Epithelial cell of prostate (primary cell): ENCODE results near the gene CDK5RAP2.
"Not testable (repeated sequence)": the region's sequence is repeated elsewhere in the genome, so short reads cannot be mapped to it uniquely, and the experiment has no call there.

ENCODE experiments used
- DNase-seq: peaks from one replicate; pipeline ENCODE4 v3.0.0-alpha.2; 2011; ENCODE audit warnings: low read depth, low spot score
- H3K27ac ChIP-seq: fragments of 450-650 bp; 2 replicates; pipeline ENCODE4 v1.5.1; 2017; ENCODE audit warnings: mild to moderate bottlenecking

CDK5RAP2 gene

DNA sequence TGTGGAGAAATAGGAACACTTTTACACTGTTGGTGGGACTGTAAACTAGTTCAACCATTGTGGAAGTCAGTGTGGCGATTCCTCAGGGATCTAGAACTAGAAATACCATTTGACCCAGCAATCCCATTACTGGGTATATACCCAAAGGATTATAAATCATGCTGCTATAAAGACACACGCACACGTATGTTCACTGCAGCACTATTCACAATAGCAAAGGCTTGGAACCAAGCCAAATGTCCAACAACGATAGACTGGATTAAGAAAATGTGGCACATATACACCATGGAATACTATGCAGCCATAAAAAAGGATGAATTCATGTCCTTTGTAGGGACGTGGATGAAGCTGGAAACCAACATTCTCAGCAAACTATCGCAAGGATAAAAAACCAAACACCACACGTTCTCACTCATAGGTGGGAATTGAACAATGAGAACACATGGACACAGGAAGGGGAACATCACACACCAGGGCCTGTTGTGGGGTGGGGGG lies 27.7 kb downstream of the CDK5RAP2 start:
- DNase-seq, H3K27ac ChIP-seq: not testable (repeated sequence)

DNA sequence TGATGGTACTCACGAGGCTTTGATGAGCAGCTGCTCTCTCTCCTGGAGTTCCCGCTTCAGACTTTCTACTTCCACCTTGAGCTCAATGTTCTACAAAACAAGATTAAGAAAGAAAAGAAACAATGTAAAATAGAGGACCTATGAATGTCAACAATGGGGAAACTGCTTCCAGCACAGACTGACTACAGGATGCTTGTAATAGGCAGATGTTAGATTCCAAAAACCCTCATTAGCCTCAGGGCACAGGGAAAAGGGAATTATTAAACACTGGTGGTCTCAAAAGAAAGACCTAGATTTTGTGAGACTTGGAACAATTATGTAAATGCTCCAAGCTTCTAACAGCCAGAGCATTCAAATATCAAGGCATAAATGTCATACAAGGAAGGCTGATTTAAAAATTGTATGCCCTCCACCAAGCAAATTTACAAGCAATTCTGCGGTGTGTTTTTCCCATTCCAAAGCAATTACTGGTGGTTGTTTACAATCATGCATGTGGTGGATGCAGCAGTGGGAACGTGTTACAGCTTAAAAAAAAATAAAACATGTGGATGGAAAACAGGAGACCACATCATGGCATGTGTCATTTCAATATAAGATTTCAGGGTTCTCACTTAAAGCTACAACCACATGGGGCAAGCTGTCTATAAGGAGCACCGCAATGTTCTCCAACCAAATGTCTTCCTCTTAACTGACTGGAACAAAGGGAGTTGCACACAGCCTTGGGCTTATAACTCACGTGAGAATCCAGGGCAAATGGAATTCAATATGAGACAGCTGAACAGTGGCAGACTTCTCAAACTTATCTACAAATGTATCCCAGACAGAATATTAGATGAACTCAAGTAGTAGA lies 34.0 kb downstream of the CDK5RAP2 start:
- H3K27ac ChIP-seq = no peak overlapping the region
- no peak for DNase-seq

DNA sequence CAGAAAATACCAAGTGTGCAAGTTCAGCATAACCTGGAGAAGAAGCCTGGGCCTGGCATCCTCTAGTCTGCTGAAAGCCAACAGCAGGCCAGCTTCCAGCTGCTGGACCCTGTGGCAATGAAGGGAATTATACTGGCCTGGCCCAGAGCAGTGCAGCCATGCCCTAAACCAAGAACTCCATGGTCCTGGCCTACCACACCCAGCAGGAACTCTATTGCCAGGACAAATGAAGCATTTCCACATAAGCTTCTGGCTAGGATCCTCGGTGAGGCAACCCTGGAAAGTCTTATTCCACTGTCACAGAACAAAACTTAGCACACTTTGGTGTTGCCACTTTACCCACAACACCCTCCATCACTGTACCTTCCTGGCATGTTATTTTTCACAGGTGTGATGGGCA lies 35.5 kb downstream of the CDK5RAP2 start:
- H3K27ac ChIP-seq = no peak overlapping the region
- no peak for DNase-seq

DNA sequence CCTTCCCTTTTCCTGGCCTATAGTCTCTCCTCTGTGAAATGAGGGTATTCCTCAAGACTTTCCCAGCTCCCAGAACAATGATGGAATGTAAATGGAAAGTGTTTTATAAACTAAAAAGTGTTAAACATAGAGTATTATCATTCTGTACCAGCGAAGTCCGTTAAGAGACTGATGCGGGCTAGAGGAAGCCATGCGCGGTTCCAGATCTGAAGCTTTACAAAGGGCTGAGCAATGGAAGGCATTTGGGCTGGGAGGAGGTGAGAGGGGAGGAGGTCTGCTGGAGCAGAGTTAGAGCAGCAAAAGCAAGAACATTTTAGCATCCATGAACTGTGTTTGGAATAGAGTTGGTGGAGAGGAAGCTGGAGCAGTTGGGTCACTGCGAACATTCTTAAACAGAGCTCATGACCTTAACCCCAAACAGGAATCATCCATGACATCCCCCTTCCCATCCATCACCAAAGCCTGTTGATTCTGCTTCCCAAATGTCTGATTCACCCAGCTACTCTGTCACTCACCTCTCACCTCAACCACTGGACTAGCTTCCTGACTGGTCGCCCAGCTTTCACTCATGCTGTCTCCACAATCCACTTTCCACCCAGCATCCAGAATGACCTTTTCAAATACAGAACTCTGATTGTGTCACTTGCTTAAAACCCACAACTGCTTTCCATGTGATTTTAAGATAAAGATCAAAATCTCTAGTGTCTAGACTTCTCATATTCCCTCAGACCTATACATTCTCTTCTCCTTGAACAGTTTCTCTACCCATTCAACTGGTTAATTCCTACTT lies 37.1 kb downstream of the CDK5RAP2 start:
- no peak overlapping the region for H3K27ac ChIP-seq
- DNase-seq = no peak

DNA sequence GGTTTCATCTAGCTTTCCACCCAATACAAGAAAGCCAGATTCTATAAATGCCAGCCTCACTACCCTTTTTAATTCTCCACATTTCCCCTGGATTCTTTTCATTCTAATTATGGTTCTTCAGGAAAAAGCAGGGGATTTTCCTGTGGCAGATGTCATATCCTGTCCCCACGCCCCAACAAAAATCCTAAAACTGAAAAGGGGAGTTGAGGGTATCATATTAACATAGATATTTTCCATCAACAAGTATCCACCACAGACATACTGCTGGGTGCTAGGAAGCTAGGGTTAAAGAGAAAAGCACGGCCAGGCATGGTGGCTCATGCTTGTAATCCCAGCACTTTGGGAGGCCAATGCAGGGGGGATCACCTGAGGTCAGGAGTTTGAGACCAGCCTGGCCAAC lies 38.0 kb downstream of the CDK5RAP2 start:
- no peak for DNase-seq
- no peak overlapping the region for H3K27ac ChIP-seq

- DNase-seq = no peak
- H3K27ac ChIP-seq = no peak overlapping the region
Measured at GRCh38 chr9:120539951-120540350, 40.0 kb downstream of the CDK5RAP2 start.

- no peak for DNase-seq
- no peak overlapping the region for H3K27ac ChIP-seq
Measured at GRCh38 chr9:120538339-120538738, 41.6 kb downstream of the CDK5RAP2 start.

- H3K27ac ChIP-seq = no peak overlapping the region
- no peak for DNase-seq
Measured at GRCh38 chr9:120536949-120537640, 42.9 kb downstream of the CDK5RAP2 start.

- no peak for DNase-seq
Measured at GRCh38 chr9:120536094-120536493, 43.9 kb downstream of the CDK5RAP2 start.

DNA sequence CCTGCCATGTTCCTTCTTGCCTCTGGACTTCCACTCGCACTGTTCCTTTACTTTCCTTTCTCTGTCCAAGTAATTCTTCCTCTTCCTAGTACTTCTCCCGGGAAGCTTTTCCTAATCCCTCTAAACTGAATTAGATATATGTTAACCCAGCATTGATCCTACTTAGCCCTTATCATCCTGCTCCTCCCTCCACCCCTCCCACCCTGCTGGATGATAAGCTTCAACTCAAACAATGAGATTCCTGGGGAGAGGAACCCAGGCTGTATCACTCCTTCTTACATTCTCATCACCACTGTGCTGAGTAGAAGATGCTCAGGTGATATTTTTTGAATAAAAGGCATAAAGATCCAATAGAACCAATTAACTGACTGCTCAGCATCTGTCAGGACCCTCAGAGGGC lies 45.7 kb downstream of the CDK5RAP2 start:
- DNase-seq = no peak
- H3K27ac ChIP-seq = peak overlapping the region; percentile 89

More at GRCh38 chr9:120536094-120536493, 43.9 kb downstream of the CDK5RAP2 start:
- H3K27ac ChIP-seq = no peak overlapping the region

- DNase-seq = no peak
- H3K27ac ChIP-seq = peak overlapping the region; percentile 89
Measured at GRCh38 chr9:120532891-120533290, 47.1 kb downstream of the CDK5RAP2 start.

DNA sequence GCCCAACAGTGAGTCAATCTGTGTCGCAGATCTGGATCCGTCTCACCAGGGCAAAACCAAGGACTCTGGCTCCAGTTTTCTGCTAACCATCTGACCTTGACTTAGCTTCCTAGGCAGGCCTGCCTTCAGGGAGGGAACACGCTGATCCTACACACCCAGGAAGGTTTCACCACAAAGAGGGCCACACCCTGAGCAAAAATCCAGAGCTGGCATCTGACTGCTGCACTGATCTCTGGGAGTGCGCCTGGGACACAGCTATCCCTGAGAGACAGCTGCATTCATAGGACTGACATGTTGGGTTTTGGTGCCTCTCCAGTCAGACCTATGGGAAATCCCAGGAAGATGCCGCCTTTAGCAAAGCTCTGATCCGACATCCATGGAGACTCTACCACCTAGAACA lies 47.5 kb downstream of the CDK5RAP2 start:
- peak overlapping the region; percentile 89 for H3K27ac ChIP-seq
- peak; percentile 48 for DNase-seq

GRCh38 chr9:120531683-120532300 lies 48.2 kb downstream of the CDK5RAP2 start:
- no peak for DNase-seq
- H3K27ac ChIP-seq = peak overlapping the region; percentile 89

DNA sequence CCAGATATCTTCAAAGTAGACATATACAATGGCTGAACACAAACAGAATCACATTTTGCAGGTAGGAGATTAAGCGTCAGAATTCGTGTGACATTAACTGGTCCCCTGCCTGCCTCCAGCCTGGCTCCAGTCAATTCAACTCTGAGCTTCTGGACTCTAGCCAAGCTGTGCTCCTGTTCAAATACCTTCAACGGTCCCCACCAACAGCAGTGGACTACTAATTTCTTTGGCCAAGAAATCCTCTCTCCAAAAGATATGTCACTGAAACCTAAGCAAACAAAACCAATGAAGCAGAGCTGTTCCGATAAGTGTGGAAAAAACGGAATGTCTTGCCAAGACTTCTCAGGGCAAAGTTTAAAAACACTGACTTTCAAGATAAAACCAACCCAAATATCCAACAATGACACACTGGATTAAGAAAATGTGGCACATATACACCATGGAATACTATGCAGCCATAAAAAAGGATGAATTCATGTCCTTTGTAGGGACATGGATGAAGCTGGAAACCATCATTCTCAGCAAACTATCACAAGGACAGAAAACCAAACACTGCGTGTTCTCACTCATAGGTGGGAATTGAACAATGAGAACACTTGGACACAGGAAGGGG lies 49.6 kb downstream of the CDK5RAP2 start:
- H3K27ac ChIP-seq, DNase-seq: not testable (repeated sequence)

DNA sequence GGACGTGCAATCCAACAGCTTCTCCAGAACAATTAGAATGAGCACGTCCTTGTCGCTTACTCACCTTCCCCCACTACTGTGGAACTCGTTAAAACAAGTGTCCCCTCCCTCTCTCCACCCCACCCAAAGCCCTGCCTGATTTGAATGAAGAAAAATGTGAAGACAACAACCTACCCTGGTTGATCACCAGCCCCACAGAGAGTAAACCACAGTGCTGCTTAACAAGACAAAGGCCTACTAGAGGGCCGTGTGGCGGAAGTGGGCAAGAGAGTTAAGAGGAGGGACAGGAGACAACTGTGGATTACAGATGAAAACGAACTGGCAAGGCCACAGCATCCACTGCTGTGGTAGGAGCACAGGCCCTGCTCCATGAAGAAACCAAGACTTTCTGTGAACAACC lies 51.1 kb downstream of the CDK5RAP2 start:
- H3K27ac ChIP-seq = no peak overlapping the region
- no peak for DNase-seq

- no peak for DNase-seq
Measured at GRCh38 chr9:120528327-120528726, 51.6 kb downstream of the CDK5RAP2 start.

DNA sequence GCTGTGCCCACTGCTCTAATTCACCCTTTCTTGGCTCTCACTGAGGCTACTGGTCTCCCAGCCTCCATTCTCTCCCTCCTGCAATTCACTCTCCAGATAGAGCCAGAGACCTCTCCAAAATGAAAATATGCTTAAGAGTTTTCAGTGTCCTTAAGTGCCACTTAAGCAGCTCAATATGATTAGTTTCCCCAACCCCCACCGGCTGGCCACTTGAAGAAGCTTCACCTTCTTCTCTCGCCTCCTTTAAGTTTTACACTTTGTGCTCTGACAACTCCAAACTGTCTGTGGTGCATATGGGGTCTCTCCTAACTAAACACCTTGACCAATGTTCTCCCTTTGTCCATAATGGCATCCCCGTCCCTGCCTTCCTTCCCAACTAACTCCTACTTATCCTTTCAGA lies 53.4 kb downstream of the CDK5RAP2 start:
- no peak overlapping the region for H3K27ac ChIP-seq
- no peak for DNase-seq

More at GRCh38 chr9:120528327-120528726, 51.6 kb downstream of the CDK5RAP2 start:
- no peak overlapping the region for H3K27ac ChIP-seq

DNA sequence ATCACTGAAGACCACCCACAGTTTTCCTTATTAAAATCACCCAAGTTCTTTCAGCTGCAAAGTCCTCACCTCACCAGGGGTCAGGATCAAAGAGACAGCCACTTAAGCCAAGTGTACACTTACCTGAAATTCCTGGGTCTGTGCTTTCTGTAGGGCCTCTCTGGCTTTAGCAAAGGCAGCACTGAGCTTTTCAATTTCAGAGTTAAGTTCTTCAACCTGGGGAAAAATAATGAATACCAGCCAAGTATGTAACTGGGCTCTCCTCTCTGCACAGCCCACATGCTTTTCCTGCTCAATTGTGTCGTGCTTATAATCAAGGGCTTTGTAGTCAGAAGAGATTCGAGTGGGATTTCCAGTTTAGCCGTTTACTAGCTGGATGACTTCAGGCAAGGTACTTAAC lies 55.1 kb downstream of the CDK5RAP2 start:
- DNase-seq = no peak
- no peak overlapping the region for H3K27ac ChIP-seq

- no peak overlapping the region for H3K27ac ChIP-seq
- DNase-seq = no peak
Measured at GRCh38 chr9:120524038-120524437, 55.9 kb downstream of the CDK5RAP2 start.

DNA sequence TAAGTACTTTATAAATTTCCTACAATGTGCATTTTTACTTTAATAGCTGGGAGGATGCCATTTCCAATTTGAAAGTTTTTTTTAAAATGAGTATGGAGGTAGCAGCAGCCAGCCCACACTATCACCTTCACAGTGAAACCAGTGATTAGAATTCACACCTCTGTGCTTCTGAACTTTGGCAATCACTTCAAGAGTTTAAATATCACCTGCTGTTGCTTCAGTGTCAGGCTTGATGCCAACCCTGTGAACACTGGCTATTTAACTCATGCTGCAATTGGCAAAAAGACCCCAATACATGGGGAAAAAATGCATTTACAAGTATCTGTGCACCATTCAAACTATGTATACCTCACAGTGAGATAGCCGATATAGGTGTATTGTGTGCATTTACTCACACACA lies 57.4 kb downstream of the CDK5RAP2 start:
- H3K27ac ChIP-seq = no peak overlapping the region
- no peak for DNase-seq
